ENCODE data around the gene GTF2H1.
A peak's percentile ranks its signal among the peaks of the same experiment; 100 is the strongest.

GTF2H1 gene

DNA sequence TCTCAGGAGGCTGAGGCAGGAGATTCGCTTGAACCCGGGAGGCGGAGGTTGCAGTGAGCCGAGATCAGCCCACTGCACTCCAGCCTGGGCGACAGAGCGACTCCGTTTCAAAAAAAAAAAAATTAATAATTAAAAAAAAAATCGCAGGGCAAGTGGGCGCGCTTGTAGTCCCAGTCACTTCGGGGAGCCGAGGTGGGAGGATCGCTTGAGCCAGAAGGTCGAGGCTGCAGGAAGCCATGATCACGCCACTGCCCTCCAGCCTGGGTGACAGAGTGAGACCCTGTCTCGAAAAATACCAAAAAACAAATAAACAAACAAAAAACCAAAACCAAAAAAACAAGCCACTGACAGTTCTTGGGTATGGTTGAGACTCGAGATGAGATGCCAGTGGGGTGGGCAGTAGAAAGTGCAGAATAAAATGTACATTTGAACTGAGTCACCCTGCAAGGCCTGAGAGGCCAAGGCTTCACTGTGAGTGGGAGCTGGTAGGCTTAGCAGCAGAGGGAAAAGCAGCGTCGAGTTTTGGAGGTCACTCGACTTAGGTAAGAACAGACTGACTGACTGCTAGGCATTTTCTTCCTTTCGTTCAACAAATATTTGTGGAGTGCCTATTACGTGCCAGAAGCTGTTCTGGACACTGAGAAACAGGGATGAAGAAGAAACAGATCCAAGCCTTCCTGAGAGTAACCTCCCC is 71.4 kb downstream of the GTF2H1 start:
- no peak for TF ChIP-seq CEBPB (IDR thresholded peaks at IDR 0.05)
- TF ChIP-seq ZBTB7A (IDR thresholded peaks at IDR 0.05; ENCODE audit: low read depth) = no peak
- TF ChIP-seq TCF12 (IDR thresholded peaks at IDR 0.05; ENCODE audit: low read depth) = no peak
- TF ChIP-seq, protein P1, sequence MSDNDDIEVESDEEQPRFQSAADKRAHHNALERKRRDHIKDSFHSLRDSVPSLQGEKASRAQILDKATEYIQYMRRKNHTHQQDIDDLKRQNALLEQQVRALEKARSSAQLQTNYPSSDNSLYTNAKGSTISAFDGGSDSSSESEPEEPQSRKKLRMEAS (IDR thresholded peaks at IDR 0.05) = no peak
- TF ChIP-seq RAD21 (IDR thresholded peaks at IDR 0.05; ENCODE audit: low read depth) = no peak
- TF ChIP-seq CREB1 (IDR thresholded peaks at IDR 0.05; ENCODE audit: low read depth) = no peak

DNA sequence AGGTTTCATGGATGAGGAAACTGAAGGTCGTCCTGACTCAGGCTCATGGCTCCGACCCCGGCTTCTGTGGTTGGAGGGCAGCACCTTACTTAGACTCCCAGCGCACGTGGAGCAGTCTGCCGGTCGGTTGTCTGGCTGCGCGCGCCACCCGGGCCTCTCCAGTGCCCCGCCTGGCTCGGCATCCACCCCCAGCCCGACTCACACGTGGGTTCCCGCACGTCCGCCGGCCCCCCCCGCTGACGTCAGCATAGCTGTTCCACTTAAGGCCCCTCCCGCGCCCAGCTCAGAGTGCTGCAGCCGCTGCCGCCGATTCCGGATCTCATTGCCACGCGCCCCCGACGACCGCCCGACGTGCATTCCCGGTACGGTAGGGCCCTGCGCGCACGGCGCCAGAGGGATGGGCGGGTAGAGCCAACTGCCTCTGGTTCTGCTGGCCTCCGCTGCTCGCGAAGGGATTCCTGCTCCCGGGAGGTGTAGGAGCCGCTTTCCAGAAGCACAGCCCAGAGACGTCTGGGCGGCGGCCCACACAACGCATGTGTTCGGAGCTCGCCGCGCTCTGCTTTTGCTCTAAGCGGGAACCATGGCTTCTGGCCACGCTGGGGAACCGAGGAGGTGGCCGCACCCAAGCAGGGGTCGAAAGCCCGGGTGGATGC is 72.0 kb downstream of the GTF2H1 start, which contains the start of gene LDHA:
Gene LDHA, plus strand, starts transcription at position 289 of the 653 bp plus-strand sequence. CDS start 2,280 bp downstream, outside the sequence.
- TF ChIP-seq YY1 (IDR thresholded peaks at IDR 0.05; ENCODE audit: low read depth) (no peak), CEBPB (IDR thresholded peaks at IDR 0.05) (no peak), ZBTB7A (IDR thresholded peaks at IDR 0.05; ENCODE audit: low read depth) (0 out of 2 replicates have a peak, but pooled peaks have one; percentile 35), EGR1 (IDR thresholded peaks at IDR 0.05) (peak; percentile 32; the same call in 1 of the 2 replicates), TAF1 (IDR thresholded peaks at IDR 0.05; ENCODE audit: low read depth) (peak; percentile 92), EP300 (IDR thresholded peaks at IDR 0.05; ENCODE audit: borderline replicate concordance) (peak; percentile 32; the same call in 1 of the 2 replicates), FOXM1 (IDR thresholded peaks at IDR 0.05; ENCODE audit: borderline replicate concordance, low read depth) (no peak), RAD21 (IDR thresholded peaks at IDR 0.05; ENCODE audit: low read depth) (no peak), TEAD4 (IDR thresholded peaks at IDR 0.05) (peak; percentile 36; the same call in 1 of the 2 replicates), CREB1 (IDR thresholded peaks at IDR 0.05; ENCODE audit: low read depth) (peak; percentile 90), NFIC (IDR thresholded peaks at IDR 0.05) (peak; percentile 64), TCF12 (IDR thresholded peaks at IDR 0.05; ENCODE audit: low read depth) (peak; percentile 64)
- TF ChIP-seq, protein P1 (IDR thresholded peaks at IDR 0.05) = peak; percentile 98
- TF ChIP-seq, protein P2, sequence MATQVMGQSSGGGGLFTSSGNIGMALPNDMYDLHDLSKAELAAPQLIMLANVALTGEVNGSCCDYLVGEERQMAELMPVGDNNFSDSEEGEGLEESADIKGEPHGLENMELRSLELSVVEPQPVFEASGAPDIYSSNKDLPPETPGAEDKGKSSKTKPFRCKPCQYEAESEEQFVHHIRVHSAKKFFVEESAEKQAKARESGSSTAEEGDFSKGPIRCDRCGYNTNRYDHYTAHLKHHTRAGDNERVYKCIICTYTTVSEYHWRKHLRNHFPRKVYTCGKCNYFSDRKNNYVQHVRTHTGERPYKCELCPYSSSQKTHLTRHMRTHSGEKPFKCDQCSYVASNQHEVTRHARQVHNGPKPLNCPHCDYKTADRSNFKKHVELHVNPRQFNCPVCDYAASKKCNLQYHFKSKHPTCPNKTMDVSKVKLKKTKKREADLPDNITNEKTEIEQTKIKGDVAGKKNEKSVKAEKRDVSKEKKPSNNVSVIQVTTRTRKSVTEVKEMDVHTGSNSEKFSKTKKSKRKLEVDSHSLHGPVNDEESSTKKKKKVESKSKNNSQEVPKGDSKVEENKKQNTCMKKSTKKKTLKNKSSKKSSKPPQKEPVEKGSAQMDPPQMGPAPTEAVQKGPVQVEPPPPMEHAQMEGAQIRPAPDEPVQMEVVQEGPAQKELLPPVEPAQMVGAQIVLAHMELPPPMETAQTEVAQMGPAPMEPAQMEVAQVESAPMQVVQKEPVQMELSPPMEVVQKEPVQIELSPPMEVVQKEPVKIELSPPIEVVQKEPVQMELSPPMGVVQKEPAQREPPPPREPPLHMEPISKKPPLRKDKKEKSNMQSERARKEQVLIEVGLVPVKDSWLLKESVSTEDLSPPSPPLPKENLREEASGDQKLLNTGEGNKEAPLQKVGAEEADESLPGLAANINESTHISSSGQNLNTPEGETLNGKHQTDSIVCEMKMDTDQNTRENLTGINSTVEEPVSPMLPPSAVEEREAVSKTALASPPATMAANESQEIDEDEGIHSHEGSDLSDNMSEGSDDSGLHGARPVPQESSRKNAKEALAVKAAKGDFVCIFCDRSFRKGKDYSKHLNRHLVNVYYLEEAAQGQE (IDR thresholded peaks at IDR 0.05; ENCODE audit: low read depth) = no peak
- TF ChIP-seq, protein P3, sequence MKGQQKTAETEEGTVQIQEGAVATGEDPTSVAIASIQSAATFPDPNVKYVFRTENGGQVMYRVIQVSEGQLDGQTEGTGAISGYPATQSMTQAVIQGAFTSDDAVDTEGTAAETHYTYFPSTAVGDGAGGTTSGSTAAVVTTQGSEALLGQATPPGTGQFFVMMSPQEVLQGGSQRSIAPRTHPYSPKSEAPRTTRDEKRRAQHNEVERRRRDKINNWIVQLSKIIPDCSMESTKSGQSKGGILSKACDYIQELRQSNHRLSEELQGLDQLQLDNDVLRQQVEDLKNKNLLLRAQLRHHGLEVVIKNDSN (IDR thresholded peaks at IDR 0.05) = peak; percentile 85

DNA sequence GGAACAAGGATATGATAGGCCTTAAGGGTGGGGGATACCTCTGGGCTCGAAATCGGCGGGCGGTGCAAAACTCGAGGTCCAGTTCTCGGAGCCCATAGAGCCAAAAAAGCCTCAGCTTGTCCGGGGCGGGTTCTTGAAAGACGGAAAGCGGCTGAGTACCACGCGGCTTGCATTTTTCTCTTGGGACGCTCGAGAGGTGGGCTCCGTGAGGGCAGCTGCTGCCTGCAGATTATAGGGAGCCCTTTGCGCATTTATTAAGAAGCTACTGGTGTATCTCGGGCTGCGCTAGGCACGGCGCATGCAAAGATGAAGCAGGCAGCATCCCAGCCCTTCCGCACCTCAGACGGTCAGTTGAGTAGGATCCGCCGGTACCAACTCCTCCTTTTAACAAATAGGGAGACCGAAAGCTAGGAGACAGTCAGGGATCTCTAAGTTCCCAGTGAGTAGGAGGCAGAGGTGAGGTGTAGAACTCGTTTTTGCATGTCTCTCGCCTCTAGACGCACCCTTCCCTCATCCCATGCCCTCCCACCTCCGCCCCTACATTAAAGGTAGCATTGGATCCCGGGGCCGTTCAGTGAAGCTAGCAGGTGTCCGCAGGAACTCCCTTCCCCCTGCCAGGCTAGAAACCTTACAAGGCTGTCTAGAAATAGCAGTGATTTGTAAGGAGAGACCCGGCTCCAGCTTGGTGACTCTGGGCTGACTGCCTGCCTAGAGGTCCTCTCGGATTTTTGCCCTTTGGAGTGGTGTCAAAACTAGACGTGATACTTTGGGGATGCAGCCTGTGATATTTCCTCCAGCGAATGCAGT is 72.8 kb downstream of the GTF2H1 start:
- TF ChIP-seq TEAD4 (IDR thresholded peaks at IDR 0.05) (no peak), EGR1 (IDR thresholded peaks at IDR 0.05) (no peak), RAD21 (IDR thresholded peaks at IDR 0.05; ENCODE audit: low read depth) (no peak), NFIC (IDR thresholded peaks at IDR 0.05) (no peak), CEBPB (IDR thresholded peaks at IDR 0.05) (no peak), ZBTB7A (IDR thresholded peaks at IDR 0.05; ENCODE audit: low read depth) (no peak)
- TF ChIP-seq, protein P3 (IDR thresholded peaks at IDR 0.05) = no peak

DNA sequence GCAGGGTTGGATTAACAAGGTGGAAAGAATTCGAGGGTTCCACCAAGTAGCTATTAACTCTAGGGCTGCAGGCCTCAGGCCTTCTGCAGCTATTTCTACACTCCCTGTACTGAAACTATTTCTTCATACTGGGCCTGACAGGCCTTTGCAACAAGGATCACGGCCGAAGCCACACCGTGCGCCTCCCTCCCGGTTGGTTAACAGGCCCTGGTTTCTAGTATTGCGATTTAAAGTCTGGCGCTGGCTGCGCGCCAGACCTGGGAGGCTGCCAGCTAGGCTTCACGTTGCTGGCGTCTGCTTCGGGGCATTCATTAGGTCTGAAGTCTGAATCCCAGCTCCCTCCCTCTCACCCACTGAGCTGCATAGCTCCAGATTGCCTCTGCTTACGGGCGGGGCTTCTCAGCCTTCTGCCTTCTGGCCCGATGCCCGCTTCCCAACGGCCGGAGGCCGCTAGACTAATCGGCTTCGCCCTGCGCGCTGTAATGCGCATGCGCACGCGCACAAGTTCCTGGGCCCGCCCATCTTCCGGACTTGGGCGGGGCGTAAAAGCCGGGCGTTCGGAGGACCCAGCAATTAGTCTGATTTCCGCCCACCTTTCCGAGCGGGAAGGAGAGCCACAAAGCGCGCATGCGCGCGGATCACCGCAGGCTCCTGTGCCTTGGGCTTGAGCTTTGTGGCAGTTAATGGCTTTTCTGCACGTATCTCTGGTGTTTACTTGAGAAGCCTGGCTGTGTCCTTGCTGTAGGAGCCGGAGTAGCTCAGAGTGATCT is 73.6 kb downstream of the GTF2H1 start:
- 0 out of 2 replicates have a peak, but pooled peaks have one; percentile 12 for TF ChIP-seq YY1 (IDR thresholded peaks at IDR 0.05; ENCODE audit: low read depth)
- TF ChIP-seq TCF12 (IDR thresholded peaks at IDR 0.05; ENCODE audit: low read depth) = peak; percentile 31; the same call in 1 of the 2 replicates
- TF ChIP-seq CEBPB (IDR thresholded peaks at IDR 0.05) = 0 out of 2 replicates have a peak, but pooled peaks have one; percentile 2
- peak; percentile 96 for TF ChIP-seq NFIC (IDR thresholded peaks at IDR 0.05)
- TF ChIP-seq, protein P3 (IDR thresholded peaks at IDR 0.05) = no peak
- TF ChIP-seq, protein P2 (IDR thresholded peaks at IDR 0.05; ENCODE audit: low read depth) = no peak
- TF ChIP-seq ZBTB7A (IDR thresholded peaks at IDR 0.05; ENCODE audit: low read depth) = no peak
- TF ChIP-seq TAF1 (IDR thresholded peaks at IDR 0.05; ENCODE audit: low read depth) = no peak; the same call in 1 of the 2 replicates
- no peak for TF ChIP-seq CREB1 (IDR thresholded peaks at IDR 0.05; ENCODE audit: low read depth)
- TF ChIP-seq, protein P1 (IDR thresholded peaks at IDR 0.05) = peak; percentile 43; the same call in 1 of the 2 replicates
- peak; percentile 70 for TF ChIP-seq EGR1 (IDR thresholded peaks at IDR 0.05)
- TF ChIP-seq TEAD4 (IDR thresholded peaks at IDR 0.05) = peak; percentile 39
- no peak; the same call in 1 of the 2 replicates for TF ChIP-seq FOXM1 (IDR thresholded peaks at IDR 0.05; ENCODE audit: borderline replicate concordance, low read depth)
- 0 out of 2 replicates have a peak, but pooled peaks have one; percentile 20 for TF ChIP-seq EP300 (IDR thresholded peaks at IDR 0.05; ENCODE audit: borderline replicate concordance)
- no peak for TF ChIP-seq RAD21 (IDR thresholded peaks at IDR 0.05; ENCODE audit: low read depth)
